Hair follicular keratinocyte (primary cell): ENCODE results near the gene BPIFA1. TPM values are rescaled to one million over a fixed set of nuclear protein-coding genes. Genes with fewer than 3 reads are reported as not detected.

Experiments
- total RNA-seq: library from RNA; depleted of rRNA; stranded (reverse); fragments of >200 nt; gene quantifications from 2 replicates; pipeline ENCODE4 v1.2.3, GENCODE V29; 2015

BPIFA1 gene
- total RNA-seq: not detected in 2 replicates

GRCh38 chr20:33235696-33236095 lies at the start of gene BPIFA1:
TSS of gene BPIFA1 (plus strand) at chr20:33235996. CDS start at chr20:33237712, 1,716 bp downstream.

GRCh38 chr20:33217052-33217451 lies 18.7 kb upstream of the BPIFA1 start, which contains the start of gene BPIFA3:
TSS of gene BPIFA3 (plus strand) at chr20:33217352. CDS start at chr20:33217537, 185 bp downstream.

GRCh38 chr20:33282991-33283555 lies 47.3 kb downstream of the BPIFA1 start, which contains the start of gene BPIFB1:
TSS of gene BPIFB1 (plus strand) at chr20:33283214. CDS start at chr20:33286074, 2,860 bp downstream.

Other genes with a start within 250 kb of the BPIFA1 start
- gene SUN5, start 231.6 kb upstream of the BPIFA1 start, total RNA-seq: not detected in 2 replicates
- not detected in 2 replicates for gene BPIFB2, start 228.3 kb upstream of the BPIFA1 start, total RNA-seq
- gene BPIFB6, start 204.3 kb upstream of the BPIFA1 start, total RNA-seq: not detected in 2 replicates
- not detected in 2 replicates for gene BPIFB3, start 182.1 kb upstream of the BPIFA1 start, total RNA-seq
- gene BPIFB4, start 156.4 kb upstream of the BPIFA1 start, total RNA-seq: not detected in 2 replicates
- gene BPIFA2, start 67.8 kb upstream of the BPIFA1 start, total RNA-seq: not detected in 2 replicates
- gene BPIFA3, start 18.6 kb upstream of the BPIFA1 start, total RNA-seq: not detected in 2 replicates
- gene BPIFB1, start 47.2 kb downstream of the BPIFA1 start, total RNA-seq: not detected in 2 replicates
- 17.6 and 34.6 TPM in 2 replicates for gene CDK5RAP1, start 165.5 kb downstream of the BPIFA1 start, total RNA-seq
- 8.4 and 11.5 TPM in 2 replicates for gene SNTA1, start 207.8 kb downstream of the BPIFA1 start, total RNA-seq